GM12892 (cell line): Measurements from ENCODE around the gene OVAAL.

Experiments used
- POLR2A ChIP-seq: IDR thresholded peaks from 2 replicates; pipeline ENCODE4 v1.6.1; 2011; ENCODE audit warnings: low read depth, low read length, control low read depth
- POLR2AphosphoS5 ChIP-seq: IDR thresholded peaks from 2 replicates; pipeline ENCODE4 v1.6.1; 2011; ENCODE audit warnings: low read depth, low read length, control low read depth

GRCh38 chr1:180566495-180566894, 7.7 kb downstream of the OVAAL start:
- no peak for TF ChIP-seq POLR2AphosphoS5
- TF ChIP-seq POLR2A: no peak
